ENCODE results near the gene GINS1.
A peak's percentile ranks its signal among the peaks of the same experiment; 100 is the strongest.

Gene GINS1

DNA sequence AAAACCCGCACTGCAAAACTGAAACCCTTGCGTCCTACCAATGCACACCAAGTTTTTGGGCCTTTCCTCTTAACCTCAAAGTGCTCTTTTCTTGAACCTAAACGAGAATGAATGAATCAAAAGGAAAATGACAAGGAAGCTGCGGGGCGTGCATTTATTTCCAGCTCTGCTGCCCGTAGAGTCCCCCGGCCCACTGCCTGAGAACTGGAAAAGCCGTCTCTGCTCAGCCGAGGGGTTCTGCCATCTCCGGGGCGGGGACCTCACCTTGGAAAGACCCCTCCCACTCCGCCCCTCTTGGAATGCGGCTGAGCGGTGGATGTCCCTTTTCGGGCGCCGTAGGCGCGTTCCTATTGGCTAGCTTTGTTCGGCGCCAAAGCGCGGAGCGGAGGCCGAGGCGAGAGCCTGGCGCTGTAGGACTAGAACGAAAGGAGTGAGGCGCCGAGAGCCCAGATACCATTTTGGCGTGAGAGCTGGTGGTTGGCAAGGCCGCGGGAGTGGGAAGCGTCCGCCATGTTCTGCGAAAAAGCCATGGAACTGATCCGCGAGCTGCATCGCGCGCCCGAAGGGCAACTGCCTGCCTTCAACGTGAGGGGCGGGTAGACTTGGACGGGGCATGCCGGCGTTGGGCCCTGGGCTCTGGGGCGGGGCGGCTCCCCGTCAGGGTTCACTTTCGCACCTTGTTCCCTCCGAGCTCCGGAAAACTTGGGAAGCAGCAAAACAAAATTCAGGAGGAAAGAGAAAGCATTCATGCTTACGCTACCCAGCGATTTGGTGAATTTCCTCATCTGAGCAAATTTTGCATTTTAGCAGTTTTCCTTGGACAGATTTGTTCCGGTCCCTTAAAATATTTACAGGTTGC is at the start of gene GINS1:
Gene GINS1, plus strand, starts transcription at position 363 of the 859 bp plus-strand sequence. Its CDS starts 148 bp downstream, at position 511.
- peak; percentile 85 to 86 (median 86) for DNase-seq (ENCODE audit: low read depth in 2 of 3, low spot score in 1 of 3)

DNA sequence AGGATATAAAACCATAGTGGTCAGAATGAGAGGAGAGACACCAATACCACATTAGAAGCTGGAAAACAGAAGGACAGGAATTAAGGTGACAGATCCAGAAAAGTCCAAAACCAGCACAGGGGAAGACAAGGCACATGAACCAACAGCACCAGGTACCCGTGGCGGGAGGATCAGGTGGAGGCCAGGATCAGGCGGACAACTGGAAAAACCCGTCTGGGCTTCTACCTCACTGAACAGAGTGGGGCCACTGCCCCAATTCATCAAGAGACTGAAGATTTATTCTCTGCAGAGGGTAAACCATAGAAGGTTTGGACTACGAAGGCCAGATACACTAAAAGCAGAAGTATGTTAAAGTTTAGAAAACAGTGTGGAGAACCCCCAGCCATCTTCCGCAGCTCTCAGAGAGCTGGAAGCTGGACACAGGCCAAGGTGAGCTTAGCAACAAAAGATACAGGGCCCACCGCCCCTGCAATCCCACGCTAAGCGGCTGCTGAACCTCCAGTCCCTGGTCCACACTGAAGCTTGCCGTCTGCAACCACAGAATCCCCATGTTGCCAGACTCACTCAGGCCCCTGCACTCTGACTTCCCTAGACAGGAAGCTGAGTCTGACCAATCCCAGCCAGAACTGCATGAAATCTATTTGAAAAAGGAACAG is 46.7 kb upstream of the GINS1 start:
- no peak for DNase-seq (ENCODE audit: low read depth in 2 of 3, low spot score in 1 of 3)

DNA sequence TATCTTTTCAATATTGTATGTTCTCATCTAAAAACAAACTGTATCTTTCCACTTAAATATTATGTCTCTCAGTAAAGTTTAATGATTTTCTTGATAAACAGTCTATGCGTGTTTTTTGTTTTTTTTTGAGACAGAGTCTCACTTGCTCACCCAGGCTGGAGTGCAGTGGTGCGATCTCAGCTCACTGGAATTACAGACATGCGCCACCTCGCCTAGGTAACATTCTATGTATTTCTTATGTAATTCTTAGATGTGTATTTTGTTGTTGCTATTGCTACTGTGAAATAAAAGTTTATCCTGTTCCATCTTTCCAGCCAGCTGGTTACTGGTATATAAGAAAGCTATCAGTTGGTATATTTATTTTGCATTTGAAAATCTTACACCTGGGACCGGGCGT is 46.2 kb upstream of the GINS1 start:
- DNase-seq (ENCODE audit: low read depth in 2 of 3, low spot score in 1 of 3): no peak

DNA sequence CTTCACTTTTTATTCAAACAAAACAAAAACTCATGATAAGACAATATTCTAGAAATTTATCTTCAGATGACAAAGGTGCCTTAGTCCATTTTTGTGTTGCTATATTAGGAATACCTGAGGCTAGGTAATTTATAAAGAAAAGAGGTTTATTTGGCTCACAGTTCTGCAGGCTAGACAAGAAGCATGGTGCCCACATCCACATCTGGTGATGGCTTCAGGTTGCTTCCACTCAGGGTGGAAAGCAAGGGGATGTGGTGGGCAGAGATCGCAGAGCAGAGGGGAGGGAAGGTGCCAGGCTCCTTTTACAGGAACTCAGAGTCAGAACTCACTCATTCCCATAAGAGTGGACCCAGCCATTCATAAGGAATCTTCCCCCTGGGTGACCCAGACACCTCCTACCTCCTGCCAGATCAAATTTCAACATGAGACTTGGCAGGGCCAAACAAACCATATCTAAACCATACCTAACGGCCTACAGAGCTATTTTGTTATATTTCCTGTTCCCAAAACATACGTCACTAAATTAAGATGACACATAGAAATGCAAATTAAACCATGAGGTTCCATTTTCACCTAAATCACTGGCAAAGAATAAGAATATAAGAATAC is 43.2 kb upstream of the GINS1 start:
- DNase-seq (ENCODE audit: low read depth in 2 of 3, low spot score in 1 of 3): no peak

DNA sequence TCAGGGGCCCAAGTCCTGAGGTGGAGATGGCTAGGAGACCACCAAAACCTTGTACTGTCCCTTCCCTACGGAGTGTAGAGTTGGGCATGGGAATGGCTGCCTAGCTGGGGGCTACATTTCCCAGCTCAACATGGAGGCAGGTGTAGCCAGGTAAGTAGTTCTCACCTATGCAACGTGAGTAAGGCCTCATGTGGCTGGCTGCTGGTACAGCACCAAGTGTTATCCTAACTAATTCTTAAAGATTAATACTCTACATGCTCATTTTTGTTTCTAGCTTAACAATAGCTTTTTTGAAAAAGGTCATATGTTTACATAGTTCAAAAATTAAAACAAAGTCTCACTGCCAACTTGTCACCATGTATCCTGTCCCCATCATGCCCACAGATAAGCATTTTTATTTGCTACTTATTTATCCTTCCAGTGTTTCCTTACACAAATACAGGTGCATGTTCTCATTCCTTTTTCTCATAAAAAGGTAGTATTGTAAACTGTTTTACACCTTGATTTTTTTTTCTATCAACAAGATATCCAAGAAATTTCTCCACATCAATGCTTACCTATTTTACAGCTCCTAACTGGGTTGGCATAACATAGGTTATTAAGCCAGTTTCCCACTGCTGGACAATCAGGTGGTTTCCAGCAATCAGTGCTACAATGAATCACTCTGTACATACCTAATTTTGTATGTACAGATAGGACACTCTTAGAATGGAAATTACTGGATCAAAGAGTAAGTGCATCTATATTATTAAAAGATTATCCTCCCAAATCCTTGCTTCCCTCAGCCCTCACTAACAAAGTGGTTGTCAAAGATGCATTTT is 42.4 kb upstream of the GINS1 start:
- DNase-seq (ENCODE audit: low read depth in 2 of 3, low spot score in 1 of 3): no peak

DNA sequence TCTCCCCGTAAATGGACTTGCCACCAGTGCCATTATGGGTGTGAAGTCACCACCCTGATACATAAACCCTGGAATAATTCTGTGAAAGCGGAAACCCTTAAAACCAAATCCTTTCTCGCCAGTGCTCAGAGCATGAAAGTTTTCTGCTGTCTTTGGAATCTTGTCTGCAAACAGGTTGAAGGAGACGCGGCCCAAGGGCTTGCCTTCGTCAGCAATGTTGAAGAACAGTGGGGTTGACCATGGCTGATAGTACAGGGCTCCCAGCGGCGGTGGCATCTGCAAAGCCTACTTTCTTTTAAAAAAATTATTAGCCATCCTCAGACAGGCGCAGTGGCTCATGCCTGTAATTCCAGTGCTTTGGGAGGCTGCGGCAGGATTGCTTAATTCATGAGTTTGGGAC is 38.9 kb upstream of the GINS1 start:
- DNase-seq (ENCODE audit: low read depth in 2 of 3, low spot score in 1 of 3): no peak

DNA sequence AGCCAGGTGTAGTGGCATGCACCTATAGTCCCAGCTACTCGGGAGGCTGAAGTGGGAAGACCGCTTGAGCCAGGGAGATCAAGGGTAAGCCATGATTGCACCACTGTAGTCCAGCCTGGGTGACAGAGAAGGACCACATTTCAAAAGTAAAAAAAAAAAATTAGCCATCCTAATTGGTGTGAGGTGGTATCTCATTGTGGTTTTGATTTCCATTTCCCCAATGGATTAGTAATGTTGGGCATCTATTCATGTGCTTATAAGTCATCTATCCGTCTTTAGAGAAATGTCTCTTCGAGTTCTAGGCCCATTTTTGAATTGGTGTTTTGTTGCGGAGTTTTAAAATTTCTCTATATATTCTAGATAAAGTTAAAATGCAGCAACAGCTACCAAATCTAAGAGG is 38.5 kb upstream of the GINS1 start:
- no peak for DNase-seq (ENCODE audit: low read depth in 2 of 3, low spot score in 1 of 3)

DNA sequence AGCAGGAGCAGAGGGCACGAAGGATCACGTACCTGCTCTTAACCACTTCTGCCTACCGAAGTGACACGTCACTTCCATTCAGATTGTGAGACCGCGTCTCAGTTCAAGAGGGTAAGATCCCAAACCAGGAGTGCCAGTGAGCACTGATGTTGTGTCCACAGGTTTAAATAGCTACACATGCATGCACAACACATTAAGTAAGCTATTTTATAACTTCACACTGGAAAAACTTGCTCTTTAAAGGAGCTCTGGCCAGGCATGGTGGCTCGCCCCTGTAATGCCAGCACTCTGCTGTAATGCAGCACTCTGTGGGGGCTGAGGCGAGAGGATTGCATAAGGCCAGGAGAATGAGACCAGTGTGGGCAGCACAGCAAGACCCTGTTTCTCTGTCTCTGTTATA is 37.9 kb upstream of the GINS1 start:
- no peak for DNase-seq (ENCODE audit: low read depth in 2 of 3, low spot score in 1 of 3)

DNA sequence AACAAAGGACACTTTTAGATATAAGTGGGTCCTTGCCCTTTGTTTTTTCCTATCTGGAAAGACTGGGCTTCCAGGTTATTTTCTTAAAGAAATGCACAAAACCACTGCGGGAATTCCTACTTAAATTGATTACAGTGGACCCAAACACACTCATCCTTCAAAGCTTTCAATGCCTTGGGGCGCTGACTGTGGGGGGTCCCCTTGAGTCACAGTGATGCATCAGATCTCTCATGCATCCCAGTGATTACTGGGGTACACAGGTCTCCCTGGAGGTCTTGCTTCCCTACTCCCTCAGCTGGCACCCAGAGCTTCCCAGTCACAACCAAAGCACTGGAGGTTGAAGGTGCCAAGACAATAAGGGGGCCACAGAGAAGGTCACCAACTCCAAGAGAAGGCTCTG is 37.5 kb upstream of the GINS1 start:
- DNase-seq (ENCODE audit: low read depth in 2 of 3, low spot score in 1 of 3): no peak

DNA sequence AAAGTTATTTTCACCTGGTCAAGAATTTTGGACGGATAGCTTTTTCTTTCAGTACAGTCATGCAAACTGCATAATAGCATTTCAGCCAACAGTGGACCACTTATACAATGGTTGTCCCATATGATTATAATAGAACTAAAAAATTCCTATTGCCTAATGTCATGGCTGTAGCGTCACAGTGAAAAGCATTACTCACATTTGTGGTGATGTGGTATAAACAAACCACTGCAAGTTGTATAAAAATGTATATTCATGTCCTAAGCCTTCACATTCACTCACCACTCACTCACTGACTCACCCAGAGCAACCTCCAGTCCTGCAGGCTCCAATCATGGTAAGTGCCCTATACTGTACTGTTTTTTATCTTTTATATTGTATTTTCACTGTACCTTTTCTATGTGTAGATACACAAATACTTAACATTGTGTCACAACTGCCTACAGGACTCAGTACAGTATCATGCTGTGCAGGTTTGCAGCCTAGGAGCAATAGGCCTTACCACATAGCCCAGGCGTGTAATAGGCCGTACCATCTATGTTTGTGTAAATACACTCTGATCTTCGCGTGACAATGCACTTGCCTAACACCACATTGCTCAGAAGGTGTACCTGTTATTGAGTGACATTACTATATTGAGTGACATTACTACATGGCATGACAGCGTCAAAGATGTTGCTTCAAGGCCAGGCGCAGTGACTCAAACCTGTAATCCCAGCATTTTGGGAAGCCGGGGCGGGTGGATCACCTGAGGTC is 34.7 kb upstream of the GINS1 start:
- no peak for DNase-seq (ENCODE audit: low read depth in 2 of 3, low spot score in 1 of 3)

DNA sequence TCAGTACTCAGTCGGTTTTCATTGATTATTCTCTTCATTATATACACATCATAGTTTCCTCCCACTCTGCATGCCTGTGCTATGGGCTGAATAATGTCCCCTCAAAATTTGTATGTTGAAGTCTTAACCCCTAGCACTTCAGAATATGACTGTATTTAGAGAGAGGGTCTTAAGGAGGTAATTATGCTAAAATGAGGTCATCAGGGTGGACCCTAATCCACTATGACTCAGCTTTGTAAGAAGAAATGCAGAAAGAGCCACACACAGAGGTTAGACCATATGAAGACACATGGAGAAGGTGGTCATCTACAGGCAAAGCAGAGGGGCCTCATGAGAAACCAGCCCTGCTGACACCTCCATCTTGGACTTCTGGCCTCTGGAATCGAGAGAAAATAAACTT is 32.6 kb upstream of the GINS1 start:
- DNase-seq (ENCODE audit: low read depth in 2 of 3, low spot score in 1 of 3): no peak

DNA sequence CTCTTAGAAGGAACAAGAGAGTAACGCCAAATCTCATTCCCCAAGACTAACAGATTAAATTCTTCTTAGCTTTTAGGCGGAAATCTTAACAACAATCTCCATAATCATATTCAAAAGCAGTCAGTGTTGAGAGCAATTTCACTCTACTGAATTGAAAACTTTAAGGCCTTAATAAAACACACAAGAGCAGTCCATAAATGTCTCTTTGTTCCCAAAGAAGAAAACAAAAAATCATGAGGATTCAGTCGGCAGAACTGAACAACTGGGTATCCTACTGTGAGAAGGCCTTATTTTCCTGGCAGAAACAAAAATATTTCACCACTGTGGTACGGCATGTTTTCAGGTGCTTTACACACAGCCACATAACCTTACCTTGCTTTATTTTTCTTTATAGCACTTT is 31.2 kb upstream of the GINS1 start:
- DNase-seq (ENCODE audit: low read depth in 2 of 3, low spot score in 1 of 3): no peak

DNA sequence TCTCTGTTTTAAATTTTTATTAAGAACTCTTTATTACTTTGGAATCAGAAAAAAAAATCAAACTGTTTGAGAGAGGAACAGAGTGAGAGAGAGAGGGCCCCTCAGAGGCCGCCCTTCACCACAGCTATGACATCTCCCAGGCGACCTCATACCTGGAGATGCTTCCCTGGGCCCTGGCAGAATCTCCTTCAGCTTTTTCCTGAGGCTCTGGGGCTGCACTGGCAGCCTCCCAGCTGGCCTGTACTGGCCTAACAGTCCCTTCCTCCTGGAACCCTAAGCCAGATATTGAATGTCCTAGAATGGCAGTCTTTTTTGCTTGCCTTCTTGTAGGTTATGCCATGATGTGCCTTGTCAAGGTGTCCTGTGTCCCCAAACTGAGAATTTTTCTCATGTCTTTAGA is 30.6 kb upstream of the GINS1 start:
- DNase-seq (ENCODE audit: low read depth in 2 of 3, low spot score in 1 of 3): no peak

DNA sequence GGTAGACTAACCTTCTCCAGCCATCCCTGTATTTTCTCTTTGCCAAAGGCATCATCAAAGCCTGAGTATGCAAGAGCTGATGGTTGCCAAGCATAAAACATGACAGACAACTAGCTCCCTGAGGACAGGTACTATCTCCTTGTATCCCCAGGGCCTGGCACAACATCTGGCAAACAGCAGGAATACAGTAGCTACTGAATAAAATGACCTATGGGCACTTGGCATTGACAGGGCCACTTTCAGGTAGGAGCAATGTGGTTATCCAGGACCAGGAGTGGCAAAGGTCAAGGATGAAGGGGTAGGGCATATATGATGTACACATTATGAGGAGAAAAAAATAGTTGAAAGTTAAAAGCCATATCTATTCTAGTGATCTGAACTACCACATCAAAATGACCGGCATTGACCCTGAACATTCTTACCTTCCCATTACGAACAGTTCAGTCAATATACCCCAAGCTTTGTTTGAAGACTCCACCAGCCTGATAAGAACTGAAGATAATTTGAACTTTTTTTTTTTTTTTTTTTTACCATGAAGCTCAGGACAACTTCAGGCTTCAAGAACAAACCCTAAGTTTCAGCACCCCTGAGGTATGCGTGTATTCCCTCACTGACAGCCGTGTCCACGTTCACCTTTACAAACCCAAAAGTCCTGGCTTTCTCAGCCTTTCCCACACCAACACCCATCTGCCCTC is 29.1 kb upstream of the GINS1 start:
- no peak for DNase-seq (ENCODE audit: low read depth in 2 of 3, low spot score in 1 of 3)

DNA sequence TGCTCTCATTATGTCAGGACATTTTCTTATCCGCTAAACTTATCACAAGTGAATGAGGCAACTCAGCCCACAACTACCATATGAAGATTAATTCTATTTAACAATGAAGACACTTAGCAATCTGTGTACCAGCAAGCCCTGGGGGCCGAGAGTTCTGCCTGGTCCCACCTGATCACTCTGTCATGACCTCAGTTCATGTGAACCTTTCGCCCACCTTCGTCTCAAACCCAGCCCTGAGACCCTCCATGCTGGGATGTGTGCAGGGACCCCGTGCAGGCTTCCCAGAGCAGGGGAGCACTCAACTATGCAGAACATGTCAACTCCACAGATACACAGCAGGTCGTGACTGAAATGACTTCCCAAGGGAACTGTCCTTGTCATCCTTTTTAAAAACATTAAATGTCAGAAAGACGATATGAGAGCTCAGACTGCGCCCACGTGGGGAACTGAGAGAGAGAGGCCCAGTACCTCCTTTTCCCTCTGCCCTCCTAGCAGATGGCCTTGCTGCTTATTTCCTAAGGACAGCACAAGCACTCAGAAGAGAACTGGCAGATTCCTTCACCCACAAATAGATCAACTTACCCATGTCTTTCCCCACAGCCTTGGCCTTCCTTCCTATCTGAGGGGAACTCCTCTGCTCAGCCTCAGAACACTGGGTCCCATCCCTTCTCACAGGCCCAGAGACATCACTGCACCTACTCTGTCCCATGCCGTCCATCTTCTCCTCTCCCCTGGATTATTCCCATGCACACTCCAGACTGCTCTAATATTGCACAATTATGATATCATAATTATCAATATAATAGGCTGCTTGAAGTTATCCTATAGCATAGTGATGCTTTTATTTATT is 28.4 kb upstream of the GINS1 start:
- DNase-seq (ENCODE audit: low read depth in 2 of 3, low spot score in 1 of 3): no peak

DNA sequence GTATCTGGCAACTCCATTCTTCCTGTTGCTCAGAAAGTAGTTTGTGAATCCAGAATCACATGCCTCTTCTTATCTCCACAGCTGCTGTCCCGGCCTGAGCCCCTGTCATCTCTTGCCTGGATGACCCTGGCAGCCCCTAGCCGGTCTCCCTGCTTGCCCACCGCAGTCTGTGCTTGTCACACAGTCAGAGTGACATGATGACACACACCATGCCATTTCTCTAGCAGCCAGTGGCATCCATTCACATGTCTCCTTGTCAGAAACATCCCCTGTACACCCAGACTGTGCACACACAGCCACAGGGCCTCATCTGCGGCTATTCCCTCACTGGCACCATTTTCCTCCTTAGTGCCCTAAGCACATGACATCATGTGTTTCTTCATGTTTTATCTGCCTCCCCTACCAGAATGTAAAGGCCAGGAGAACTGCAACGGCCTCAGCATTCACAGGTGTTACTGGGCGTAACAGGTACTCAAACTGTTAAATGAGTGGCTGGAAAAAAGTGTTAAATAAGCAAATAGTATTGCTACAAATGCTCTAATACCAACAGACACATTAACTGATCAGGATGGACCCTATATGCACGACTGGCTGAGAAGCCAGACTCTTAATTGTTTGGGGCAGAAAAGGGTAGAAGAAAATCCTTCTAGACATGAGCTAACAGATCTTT is 26.4 kb upstream of the GINS1 start:
- DNase-seq (ENCODE audit: low read depth in 2 of 3, low spot score in 1 of 3): no peak

DNA sequence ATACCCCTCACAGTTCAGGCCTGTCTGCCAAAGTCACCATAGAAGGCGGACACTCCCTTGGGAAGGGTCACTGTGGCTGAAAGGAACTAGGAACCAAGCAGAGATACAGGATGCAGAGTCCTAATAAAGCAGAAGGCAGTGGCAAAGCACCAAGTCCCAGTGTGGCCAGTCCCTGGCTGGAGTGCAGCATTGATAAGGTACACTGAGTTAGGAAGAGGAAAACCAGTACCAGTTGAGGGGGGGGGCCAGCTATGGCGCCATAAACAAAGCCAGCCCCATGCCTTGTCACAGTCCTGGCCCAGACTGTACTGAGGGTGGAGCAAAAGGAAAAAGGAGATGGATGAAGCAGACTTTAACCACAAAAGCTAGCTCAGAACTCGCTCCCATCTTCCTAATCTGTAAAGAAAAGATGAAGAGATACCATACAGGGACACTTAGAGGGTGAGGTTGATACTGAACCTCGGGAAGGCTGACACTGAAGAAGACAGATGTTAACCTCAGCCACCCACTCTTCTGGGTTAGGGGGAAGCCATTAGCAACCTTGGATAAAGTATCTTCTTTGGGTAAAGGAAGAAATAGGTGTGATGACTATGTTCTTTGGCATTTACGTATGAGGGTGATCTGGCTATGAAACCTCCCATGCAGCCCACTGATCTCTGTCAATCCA is 24.6 kb upstream of the GINS1 start:
- DNase-seq (ENCODE audit: low read depth in 2 of 3, low spot score in 1 of 3): no peak

DNA sequence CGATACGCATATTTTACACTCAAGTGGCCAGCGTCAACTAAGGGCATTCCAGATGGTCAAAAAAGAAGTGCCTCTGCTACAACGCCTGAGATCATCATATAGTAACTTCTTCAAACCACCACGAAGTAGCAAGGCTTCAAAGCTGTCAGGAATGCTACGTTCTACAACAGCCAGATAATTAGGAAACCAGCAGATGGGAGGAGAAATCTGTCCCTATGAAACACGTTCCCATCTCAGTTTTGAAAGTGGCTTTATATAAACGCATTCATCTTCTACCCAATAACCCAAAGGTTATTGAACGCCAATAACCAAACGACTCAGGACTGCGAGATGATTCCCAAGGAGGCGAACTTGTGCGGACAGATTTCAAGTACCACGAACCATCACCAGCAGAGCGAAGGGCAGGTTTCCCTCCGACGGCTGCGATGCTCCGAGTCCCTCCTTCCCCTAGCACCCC is 18.0 kb upstream of the GINS1 start:
- DNase-seq (ENCODE audit: low read depth in 2 of 3, low spot score in 1 of 3): no peak

All from stimulated activated CD4-positive, alpha-beta T cell treated with anti-CD3 and anti-CD28 coated beads, Interleukin-12 subunit alpha, Interleukin-12 subunit beta, amount 100 ng/mL, for 48 hours (primary cell).